ENCODE measurements around the gene NFASC.

The NFASC gene

DNA sequence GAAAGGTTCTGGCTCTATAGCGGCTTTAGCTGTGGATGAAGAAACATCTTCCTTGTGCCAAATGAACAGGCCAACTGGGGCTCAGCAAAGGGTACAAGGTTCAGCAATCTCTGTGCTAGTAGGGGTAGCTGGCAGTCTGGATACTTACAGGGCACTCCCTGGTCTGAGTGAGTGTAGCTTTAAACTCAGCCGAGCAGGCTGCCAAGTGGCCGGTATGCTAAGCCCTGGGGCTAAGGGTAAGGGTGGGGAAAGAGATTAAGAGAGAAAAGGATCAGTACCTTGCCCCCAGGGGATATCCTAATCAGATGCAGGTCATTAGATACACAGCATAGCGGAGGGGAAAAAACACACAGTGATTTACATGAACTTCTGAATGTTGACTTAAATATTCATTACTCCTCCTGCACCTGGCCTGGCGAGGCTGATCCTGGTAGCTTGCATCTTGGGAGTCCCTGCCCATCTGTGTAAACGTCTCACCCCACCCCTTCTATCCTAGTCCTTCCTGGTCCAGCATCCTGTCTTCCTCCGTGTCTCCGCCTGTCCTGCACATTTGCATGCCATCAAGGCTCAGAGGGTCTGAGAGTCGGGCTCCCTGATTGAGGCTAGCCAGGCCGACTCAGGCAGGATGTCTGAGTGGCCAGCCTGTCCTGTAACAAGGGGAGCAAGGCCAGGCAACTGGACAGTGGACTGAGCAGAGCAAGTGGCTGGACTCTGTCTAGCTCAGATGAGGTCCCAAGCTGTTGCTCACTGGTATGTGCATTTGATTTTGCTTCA is 132.9 kb downstream of the NFASC start:
- TF ChIP-seq, protein P1, sequence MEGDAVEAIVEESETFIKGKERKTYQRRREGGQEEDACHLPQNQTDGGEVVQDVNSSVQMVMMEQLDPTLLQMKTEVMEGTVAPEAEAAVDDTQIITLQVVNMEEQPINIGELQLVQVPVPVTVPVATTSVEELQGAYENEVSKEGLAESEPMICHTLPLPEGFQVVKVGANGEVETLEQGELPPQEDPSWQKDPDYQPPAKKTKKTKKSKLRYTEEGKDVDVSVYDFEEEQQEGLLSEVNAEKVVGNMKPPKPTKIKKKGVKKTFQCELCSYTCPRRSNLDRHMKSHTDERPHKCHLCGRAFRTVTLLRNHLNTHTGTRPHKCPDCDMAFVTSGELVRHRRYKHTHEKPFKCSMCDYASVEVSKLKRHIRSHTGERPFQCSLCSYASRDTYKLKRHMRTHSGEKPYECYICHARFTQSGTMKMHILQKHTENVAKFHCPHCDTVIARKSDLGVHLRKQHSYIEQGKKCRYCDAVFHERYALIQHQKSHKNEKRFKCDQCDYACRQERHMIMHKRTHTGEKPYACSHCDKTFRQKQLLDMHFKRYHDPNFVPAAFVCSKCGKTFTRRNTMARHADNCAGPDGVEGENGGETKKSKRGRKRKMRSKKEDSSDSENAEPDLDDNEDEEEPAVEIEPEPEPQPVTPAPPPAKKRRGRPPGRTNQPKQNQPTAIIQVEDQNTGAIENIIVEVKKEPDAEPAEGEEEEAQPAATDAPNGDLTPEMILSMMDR (IDR thresholded peaks at IDR 0.05; ENCODE audit: insufficient read depth, low read depth, low read length, missing control alignments) = no peak
- H3K4me3 ChIP-seq (ENCODE audit: low read depth, low read length) = no peak overlapping the region
- no peak for DNase-seq (ENCODE audit: low read depth)

DNA sequence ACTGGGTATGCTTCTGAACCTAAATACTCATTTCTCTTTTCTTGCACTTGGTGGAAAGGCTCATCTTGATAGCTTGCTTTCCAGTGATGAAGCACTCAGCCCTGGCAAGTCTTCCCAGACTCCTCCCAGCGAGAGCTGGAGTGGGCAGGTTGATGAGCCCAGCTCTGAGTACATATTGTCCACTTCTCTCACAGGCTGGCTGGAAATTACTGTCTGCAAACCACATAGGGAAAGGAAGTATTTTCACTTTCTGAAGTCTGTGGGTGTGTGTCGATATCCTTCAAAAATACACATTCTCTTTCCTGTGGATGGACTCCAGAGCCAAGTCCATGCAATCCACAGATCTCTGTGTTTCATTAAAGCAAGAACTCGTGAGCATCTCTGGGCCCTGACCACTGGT is 133.7 kb downstream of the NFASC start:
- DNase-seq (ENCODE audit: low read depth) = no peak
- H3K4me3 ChIP-seq (ENCODE audit: low read depth, low read length) = no peak overlapping the region
- TF ChIP-seq, protein P1 (IDR thresholded peaks at IDR 0.05; ENCODE audit: insufficient read depth, low read depth, low read length, missing control alignments) = no peak

DNA sequence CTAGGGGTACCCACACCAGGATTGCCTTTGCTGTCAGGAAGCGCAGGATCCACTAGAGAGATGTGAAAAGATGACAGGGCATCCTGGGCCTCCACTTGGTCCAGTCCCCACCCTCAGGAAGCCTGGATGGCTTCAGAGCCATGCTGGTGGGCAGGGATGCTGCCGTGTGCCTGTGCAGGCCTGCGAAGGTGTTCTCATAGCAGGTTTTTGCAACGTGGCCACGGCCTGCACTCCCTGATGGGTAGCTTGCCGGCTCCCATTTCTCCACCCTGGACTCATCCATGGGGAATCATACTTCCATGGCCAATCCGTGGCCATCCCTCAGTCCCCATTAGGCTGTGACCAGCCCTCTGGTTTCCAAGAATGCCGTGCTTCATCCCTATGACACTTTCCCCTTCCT is 138.2 kb downstream of the NFASC start:
- no peak for DNase-seq (ENCODE audit: low read depth)
- TF ChIP-seq, protein P1 (IDR thresholded peaks at IDR 0.05; ENCODE audit: insufficient read depth, low read depth, low read length, missing control alignments) = no peak

GRCh38 chr1:205009670-205010069 is 139.0 kb downstream of the NFASC start:
- no peak for DNase-seq (ENCODE audit: low read depth)
- TF ChIP-seq, protein P1 (IDR thresholded peaks at IDR 0.05; ENCODE audit: insufficient read depth, low read depth, low read length, missing control alignments) = no peak
- H3K4me3 ChIP-seq (ENCODE audit: low read depth, low read length) = no peak overlapping the region

More for the DNA sequence above, 138.2 kb downstream of the NFASC start:
- no peak overlapping the region for H3K4me3 ChIP-seq (ENCODE audit: low read depth, low read length)

- TF ChIP-seq, protein P1 (IDR thresholded peaks at IDR 0.05; ENCODE audit: insufficient read depth, low read depth, low read length, missing control alignments) = no peak
- no peak for DNase-seq (ENCODE audit: low read depth)
- no peak overlapping the region for H3K4me3 ChIP-seq (ENCODE audit: low read depth, low read length)
Measured at GRCh38 chr1:205012391-205013140, 141.9 kb downstream of the NFASC start.

- no peak for DNase-seq (ENCODE audit: low read depth)
- TF ChIP-seq, protein P1 (IDR thresholded peaks at IDR 0.05; ENCODE audit: insufficient read depth, low read depth, low read length, missing control alignments) = no peak
- no peak overlapping the region for H3K4me3 ChIP-seq (ENCODE audit: low read depth, low read length)
Measured at GRCh38 chr1:205013683-205014367, 143.2 kb downstream of the NFASC start.
